ENCODE results near the gene LAPTM5.

The LAPTM5 gene

GRCh38 chr1:30786264-30786991 is 28.9 kb upstream of the LAPTM5 start:
- no peak for DNase-seq

- no peak for DNase-seq
Measured at GRCh38 chr1:30785714-30786113, 28.1 kb upstream of the LAPTM5 start.

- no peak for DNase-seq
Measured at GRCh38 chr1:30785181-30785580, 27.6 kb upstream of the LAPTM5 start.

- DNase-seq: no peak
Measured at GRCh38 chr1:30783256-30783915, 25.8 kb upstream of the LAPTM5 start.

- DNase-seq: peak; percentile 74
Measured at GRCh38 chr1:30782361-30783255, 25.0 kb upstream of the LAPTM5 start.

- no peak for DNase-seq
Measured at GRCh38 chr1:30781906-30782305, 24.3 kb upstream of the LAPTM5 start.

- no peak for DNase-seq
Measured at GRCh38 chr1:30780409-30780808, 22.8 kb upstream of the LAPTM5 start.

GRCh38 chr1:30779294-30780071 is 21.9 kb upstream of the LAPTM5 start:
- DNase-seq: peak; percentile 87

GRCh38 chr1:30778979-30779293 is 21.4 kb upstream of the LAPTM5 start:
- no peak for DNase-seq

GRCh38 chr1:30778154-30778978 is 20.8 kb upstream of the LAPTM5 start:
- no peak for DNase-seq

GRCh38 chr1:30777904-30778153 is 20.3 kb upstream of the LAPTM5 start:
- DNase-seq: no peak

- DNase-seq: no peak
Measured at GRCh38 chr1:30777060-30777903, 19.7 kb upstream of the LAPTM5 start.

- no peak for DNase-seq
Measured at GRCh38 chr1:30776097-30777059, 18.8 kb upstream of the LAPTM5 start.

GRCh38 chr1:30775433-30775975 is 17.9 kb upstream of the LAPTM5 start:
- DNase-seq: no peak

- DNase-seq: no peak
Measured at GRCh38 chr1:30774550-30775432, 17.2 kb upstream of the LAPTM5 start.

GRCh38 chr1:30773722-30774358 is 16.3 kb upstream of the LAPTM5 start:
- no peak for DNase-seq

- DNase-seq: no peak
Measured at GRCh38 chr1:30771005-30771404, 13.4 kb upstream of the LAPTM5 start.

- no peak for DNase-seq
Measured at GRCh38 chr1:30770150-30770549, 12.6 kb upstream of the LAPTM5 start.

Data from activated CD4-positive, alpha-beta T cell treated with anti-CD3 and anti-CD28 coated beads, Interleukin-2, amount 50 U/mL, for 16 hours (primary cell).